Nephron (organoid): ENCODE data around the gene ELOA.
A peak's percentile ranks its signal among the peaks of the same experiment; 100 is the strongest.
"Not testable (repeated sequence)": the region's sequence is repeated elsewhere in the genome, so short reads cannot be mapped to it uniquely, and the experiment has no call there.

Source experiments
- H3K27ac Mint-ChIP-seq, 3 experiments: 2 replicates each; pipeline ENCODE4 v1.8.0; 2020; ENCODE audit warnings: mixed read lengths in 3 of 3, mild to moderate bottlenecking in 2 of 3, moderate library complexity in 1 of 3
- H3K27me3 Mint-ChIP-seq: 2 replicates; pipeline ENCODE4 v1.8.0; 2021; ENCODE audit warnings: low read depth, mild to moderate bottlenecking, moderate library complexity, mixed read lengths
- H3K36me3 Mint-ChIP-seq: 2 replicates; pipeline ENCODE4 v1.8.0; 2020; ENCODE audit warnings: low read depth, mixed read lengths
- H3K4me1 Mint-ChIP-seq: 2 replicates; pipeline ENCODE4 v1.8.0; 2020; ENCODE audit warnings: mixed read lengths
- H3K4me3 Mint-ChIP-seq, 3 experiments: 2 replicates each; pipeline ENCODE4 v1.8.0; 2020; ENCODE audit warnings: mild to moderate bottlenecking in 3 of 3, mixed read lengths in 3 of 3, moderate library complexity in 2 of 3
- H3K9me3 Mint-ChIP-seq: 2 replicates; pipeline ENCODE4 v1.8.0; 2020; ENCODE audit warnings: mixed read lengths
- CTCF ChIP-seq, 3 experiments: fragments of 200-600 bp; sonication (generic); IDR thresholded peaks; one replicate each; pipeline ENCODE4 v1.5.0; 2021; ENCODE audit warnings: antibody characterized with exemption in 3 of 3; ENCODE audit not compliant: unreplicated experiment in 3 of 3

Gene ELOA

DNA sequence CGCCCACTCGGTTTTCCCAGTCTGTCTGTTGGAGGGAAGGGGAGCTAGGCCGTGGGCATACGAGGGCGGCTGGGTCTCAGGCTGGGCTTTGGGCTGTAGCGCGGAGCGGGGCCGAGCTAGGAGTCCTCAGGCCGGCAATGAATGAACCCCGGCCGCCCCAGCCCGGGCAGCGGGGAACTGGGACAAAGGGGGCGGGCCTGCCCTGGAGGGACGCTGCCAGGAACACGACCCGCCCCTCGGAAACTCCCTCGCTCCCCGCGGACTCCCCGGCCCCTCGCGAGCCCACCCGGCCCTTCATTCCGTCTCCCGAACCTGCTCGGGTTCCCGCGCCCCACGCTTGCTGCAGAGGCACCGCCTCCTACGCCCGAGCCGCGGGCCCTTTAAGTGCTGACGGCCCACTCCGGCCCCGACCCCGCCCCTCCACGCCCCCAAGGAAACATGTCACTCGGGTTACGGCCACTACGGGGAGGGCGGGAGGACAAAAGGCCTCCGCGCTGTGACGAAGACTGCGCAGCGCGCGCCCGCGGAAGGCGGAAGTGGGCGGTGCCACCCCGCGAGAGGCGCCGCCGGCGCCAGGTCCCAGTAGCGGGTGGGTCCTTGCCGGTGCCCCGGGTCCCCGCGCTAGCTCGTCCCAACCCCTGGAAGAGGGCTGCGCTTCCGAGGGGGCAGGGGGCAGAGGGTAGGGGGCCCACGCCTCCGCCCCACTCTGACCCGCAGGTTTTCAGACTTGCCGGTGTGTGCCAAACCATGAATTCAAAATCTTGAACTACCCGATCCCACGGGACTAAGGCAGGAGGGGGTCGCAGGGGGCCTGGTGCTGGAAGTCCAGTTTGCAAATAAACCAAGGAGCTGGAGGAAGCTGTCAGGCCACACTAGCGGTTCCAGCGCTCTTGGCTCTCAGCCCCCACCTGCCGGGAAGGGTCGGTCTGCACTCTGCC, 57.4 kb downstream of the ELOA start, which contains the start of gene GALE:
Gene GALE, minus strand, starts transcription at position 355 of the 938 bp plus-strand sequence. CDS start 1,747 bp downstream, outside the sequence.
- peaks cover 5% of the 10 kb centered on the region for H3K4me1 Mint-ChIP-seq
- H3K36me3 Mint-ChIP-seq: peaks cover 25% of the 10 kb centered on the region
- H3K4me3 Mint-ChIP-seq: peak within 1 kb of the TSS; percentile 90 to 94 (median 92)
- peaks cover 3% of the 10 kb centered on the region for H3K27me3 Mint-ChIP-seq
- TF ChIP-seq CTCF (IDR thresholded peaks at IDR 0.05; ENCODE audit: unreplicated experiment in 3 of 3): no peak
- H3K9me3 Mint-ChIP-seq: no peaks in the 10 kb centered on the region
- H3K27ac Mint-ChIP-seq: peak within 1 kb of the TSS; percentile 63 to 96 (median 92)

GRCh38 chr1:23801338-23801748, 58.1 kb downstream of the ELOA start:
- Mint-ChIP-seq H3K9me3 (no peaks in the 10 kb centered on the region), H3K27ac (peak overlapping the region; percentile 60 to 96 (median 87)), H3K4me3 (peak overlapping the region; percentile 90 to 94 (median 92)), H3K36me3 (peaks cover 26% of the 10 kb centered on the region), H3K4me1 (peaks cover 5% of the 10 kb centered on the region), H3K27me3 (peaks cover 3% of the 10 kb centered on the region)
- no peak for TF ChIP-seq CTCF (IDR thresholded peaks at IDR 0.05; ENCODE audit: unreplicated experiment in 3 of 3)

- Mint-ChIP-seq H3K27me3 (peaks cover 3% of the 10 kb centered on the region), H3K4me1 (peaks cover 5% of the 10 kb centered on the region), H3K4me3 (peak overlapping the region; percentile 90 to 94 (median 92)), H3K9me3 (no peaks in the 10 kb centered on the region), H3K36me3 (peaks cover 31% of the 10 kb centered on the region), H3K27ac (no peak overlapping the region)
- no peak for TF ChIP-seq CTCF (IDR thresholded peaks at IDR 0.05; ENCODE audit: unreplicated experiment in 3 of 3)
These were observed 58.6 kb downstream of the ELOA start for GRCh38 chr1:23801876-23802275.

- not testable (repeated sequence) for H3K27me3 Mint-ChIP-seq
- H3K36me3 Mint-ChIP-seq: peaks cover 38% of the 10 kb centered on the region
These were observed 59.6 kb downstream of the ELOA start for GRCh38 chr1:23802809-23803342.

DNA sequence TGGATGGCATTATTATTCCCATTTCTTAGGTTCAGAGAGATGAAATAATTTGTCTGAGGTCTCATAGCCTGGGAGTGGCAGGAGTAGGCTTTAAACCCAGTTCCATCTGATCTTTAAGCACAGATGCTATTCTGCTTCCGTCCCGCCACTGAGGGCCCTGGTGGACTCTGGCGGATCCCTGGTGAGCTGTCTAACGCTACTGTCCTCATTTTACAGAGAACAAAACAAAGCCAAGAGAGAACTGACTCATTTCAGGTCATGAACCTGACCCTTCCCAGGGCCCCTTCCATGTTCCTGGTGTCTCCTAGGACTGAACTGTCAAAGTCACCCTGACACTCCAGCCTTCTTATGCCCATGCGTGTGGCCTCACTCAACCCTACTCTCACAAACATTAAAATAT, 60.4 kb downstream of the ELOA start:
- peak overlapping the region in 1 of 3 experiments; percentile 22 for H3K27ac Mint-ChIP-seq
- H3K9me3 Mint-ChIP-seq: no peaks in the 10 kb centered on the region
- no peak for TF ChIP-seq CTCF (IDR thresholded peaks at IDR 0.05; ENCODE audit: unreplicated experiment in 3 of 3)
- H3K36me3 Mint-ChIP-seq: peaks cover 40% of the 10 kb centered on the region
- peaks cover 5% of the 10 kb centered on the region for H3K4me1 Mint-ChIP-seq
- H3K27me3 Mint-ChIP-seq: peaks cover 3% of the 10 kb centered on the region
- peak overlapping the region; percentile 27 to 64 (median 43) for H3K4me3 Mint-ChIP-seq

More at GRCh38 chr1:23802809-23803342, 59.6 kb downstream of the ELOA start:
- H3K4me3 Mint-ChIP-seq: peak overlapping the region; percentile 44 to 92 (median 74)
- H3K4me1 Mint-ChIP-seq, H3K9me3 Mint-ChIP-seq, H3K27ac Mint-ChIP-seq: not testable (repeated sequence)

DNA sequence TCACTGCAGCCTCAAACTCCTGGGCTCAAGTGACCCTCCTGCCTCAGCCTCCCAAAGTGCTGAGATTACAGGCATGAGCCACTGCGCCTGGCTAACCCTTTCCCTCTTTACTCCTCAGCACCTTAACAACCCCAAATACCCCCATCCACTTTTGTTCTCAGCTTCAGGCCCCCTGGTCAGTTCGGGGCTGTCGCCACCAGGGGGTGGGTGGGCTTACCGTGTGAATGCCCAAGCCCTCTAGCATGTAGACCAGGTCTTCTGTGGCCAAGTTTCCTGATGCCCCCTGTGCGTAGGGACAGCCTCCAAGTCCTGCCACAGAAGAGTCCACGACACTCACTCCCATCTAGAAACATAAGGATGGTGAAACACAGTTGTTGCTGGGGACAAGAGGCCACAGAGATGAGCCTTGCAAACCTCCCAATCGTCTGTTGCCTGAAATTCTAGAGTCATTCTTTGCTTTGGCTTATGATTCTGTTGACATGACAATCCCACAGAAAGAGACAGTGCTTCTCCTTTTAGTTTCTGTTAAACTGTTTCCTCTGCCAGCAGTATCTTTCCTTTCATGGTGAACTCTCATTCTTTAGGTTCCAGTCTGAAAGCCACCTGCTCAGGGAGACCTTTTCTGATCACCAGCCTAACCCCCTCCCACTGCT, 61.0 kb downstream of the ELOA start:
- peaks cover 5% of the 10 kb centered on the region for H3K4me1 Mint-ChIP-seq

More for the DNA sequence above, 61.0 kb downstream of the ELOA start:
- H3K9me3 Mint-ChIP-seq: no peaks in the 10 kb centered on the region
- H3K27me3 Mint-ChIP-seq: peaks cover 3% of the 10 kb centered on the region
- peak overlapping the region in 2 of 3 experiments; percentile 63 to 64 for H3K4me3 Mint-ChIP-seq
- no peak overlapping the region for H3K27ac Mint-ChIP-seq
- TF ChIP-seq CTCF (IDR thresholded peaks at IDR 0.05; ENCODE audit: unreplicated experiment in 3 of 3): peak in 1 of 3 experiments; percentile 10
- H3K36me3 Mint-ChIP-seq: peaks cover 40% of the 10 kb centered on the region
